H7 (cell line): ENCODE measurements around the gene MED22. TPM values are rescaled to one million over a fixed set of nuclear protein-coding genes. Genes with fewer than 3 reads are reported as not detected.

Source experiments
- DNase-seq: peaks from one replicate; pipeline ENCODE4 v3.0.0; 2012
- H3K27me3 ChIP-seq: 2 replicates; pipeline ENCODE4 v1.6.0; 2011; ENCODE audit warnings: mild to moderate bottlenecking, low read length; ENCODE audit not compliant: control insufficient read depth, insufficient read depth
- H3K36me3 ChIP-seq: replicated peaks from 2 replicates; pipeline ENCODE4 v1.5.1; 2011; ENCODE audit warnings: low read length; ENCODE audit not compliant: control insufficient read depth, insufficient read depth
- H3K4me3 ChIP-seq: 2 replicates; pipeline ENCODE4 v1.5.1; 2011; ENCODE audit warnings: low read depth, mild to moderate bottlenecking, control low read depth, low read length, moderate library complexity; ENCODE audit not compliant: insufficient read depth
- total RNA-seq: library from RNA; depleted of rRNA; stranded (reverse); fragments of >200 nt; shearing (Covaris generic); gene quantifications from 2 replicates; pipeline ENCODE4 v1.2.3, GENCODE V29; 2014

The MED22 gene
- total RNA-seq, 1 experiment from 2014 or later = 64.6 TPM

DNA sequence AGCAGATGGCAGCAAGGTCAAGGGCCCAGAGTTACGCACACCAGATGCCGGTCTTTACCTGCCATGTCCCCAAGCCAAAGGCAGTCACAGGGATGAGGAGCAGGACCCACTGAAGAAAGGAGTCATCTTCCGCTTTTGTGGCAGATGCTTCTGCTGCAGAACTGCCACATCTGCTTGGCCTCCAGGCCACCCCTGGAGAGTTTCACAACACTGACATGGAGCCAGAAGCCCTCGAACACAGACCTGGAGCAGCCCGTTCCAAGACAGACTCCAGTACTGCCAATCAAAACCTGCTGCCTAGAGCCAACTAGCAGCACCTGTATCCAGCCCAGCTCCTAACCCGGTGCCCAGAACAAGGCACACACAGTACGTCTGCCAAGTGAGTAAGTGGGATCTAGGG lies 6.8 kb upstream of the MED22 start:
- H3K4me3 ChIP-seq = no peak overlapping the region
- H3K27me3 ChIP-seq = no peaks in the 10 kb centered on the region
- peaks cover 32% of the 10 kb centered on the region for H3K36me3 ChIP-seq
- no peak for DNase-seq

DNA sequence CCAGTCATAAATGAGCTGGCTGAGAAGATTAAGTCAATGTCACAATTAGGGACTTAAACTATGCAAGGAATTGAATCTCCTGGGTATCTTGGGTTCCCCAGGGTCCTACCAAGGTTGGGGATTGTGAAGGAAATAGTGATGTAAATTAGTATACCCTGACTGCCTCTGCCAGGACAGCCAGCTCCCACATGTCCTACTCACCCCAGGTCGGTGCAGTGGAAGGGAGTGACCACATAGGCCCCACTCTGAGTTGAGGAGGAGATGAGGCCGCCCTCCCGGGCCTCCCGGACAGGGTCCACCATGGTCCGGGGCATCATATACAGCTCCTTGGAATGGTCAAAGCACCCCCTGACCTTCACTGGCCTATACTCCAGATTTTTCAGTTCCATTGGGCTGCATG lies 5.6 kb upstream of the MED22 start:
- DNase-seq = no peak

DNA sequence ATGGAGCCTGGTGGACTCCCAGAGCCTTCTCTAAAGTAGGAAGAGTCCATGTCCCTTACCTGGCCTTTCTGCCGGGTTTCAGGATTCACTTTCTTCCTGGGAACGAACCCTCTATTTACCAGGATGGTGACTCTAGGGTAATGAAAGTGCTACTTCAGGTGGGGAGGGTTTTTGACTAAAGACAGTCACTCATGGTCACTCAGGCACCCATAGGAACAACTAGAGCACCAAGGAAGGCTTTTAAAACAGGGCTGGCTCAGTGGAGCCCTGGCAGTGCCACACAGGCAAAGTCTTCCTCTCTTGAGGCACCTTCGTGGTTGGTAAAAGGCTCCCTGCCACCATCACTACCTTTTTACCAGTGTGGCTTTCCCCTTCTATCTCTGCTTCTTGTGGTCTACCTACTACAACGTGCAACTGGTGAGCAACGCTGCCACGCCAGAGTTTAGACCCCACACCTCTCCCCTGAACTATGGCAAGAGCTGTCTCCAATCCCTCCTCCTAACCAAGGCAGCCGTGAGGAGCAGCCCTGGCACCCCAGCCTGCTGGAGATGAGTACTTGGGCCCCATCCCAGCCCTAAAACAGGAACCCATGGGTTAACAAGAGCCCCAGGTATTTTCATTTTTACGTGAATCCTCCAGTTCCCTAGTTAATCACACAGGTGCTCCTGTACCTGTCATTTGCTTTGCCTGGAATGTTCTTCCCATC lies 4.9 kb upstream of the MED22 start:
- peaks cover 37% of the 10 kb centered on the region for H3K36me3 ChIP-seq
- no peak overlapping the region for H3K4me3 ChIP-seq
- no peak for DNase-seq
- no peaks in the 10 kb centered on the region for H3K27me3 ChIP-seq

More for the DNA sequence above, 5.6 kb upstream of the MED22 start:
- Histone ChIP-seq H3K36me3 (peaks cover 40% of the 10 kb centered on the region), H3K27me3 (no peaks in the 10 kb centered on the region), H3K4me3 (no peak overlapping the region)

DNA sequence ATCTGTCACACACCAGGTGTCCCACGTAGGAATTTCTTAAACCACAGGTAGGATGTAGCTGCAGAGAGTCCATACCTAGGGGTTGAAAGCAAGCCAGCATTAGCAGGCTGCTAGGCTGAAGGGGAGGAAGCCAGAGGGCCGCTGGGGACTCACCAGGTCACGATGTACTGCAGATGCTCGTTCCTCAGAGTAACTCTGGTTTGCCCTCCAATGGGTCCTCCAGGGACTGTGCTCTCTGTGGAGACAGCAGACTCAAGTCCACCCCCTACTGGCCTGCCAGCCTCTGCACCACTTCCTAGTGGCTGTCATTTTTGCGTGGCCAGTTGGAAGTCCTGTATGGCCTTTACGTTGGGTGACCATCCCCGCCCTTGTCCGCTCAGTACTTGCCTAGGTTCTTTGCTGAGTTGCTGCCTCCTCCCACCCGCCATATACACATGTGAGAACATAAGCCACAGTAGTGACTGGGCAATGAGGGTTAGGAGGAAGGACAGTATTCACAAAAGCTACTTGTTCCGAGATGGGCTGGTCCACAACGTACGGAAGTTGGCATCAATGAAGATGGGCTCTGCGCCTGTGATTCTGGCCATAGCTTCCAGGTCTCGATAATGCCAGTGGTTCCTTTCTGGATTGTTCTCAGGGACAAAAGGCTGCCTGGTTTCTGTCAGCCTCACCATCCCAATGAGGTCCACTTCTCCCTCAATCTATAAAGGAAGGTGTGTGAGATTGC lies 4.1 kb upstream of the MED22 start:
- DNase-seq = peak; percentile 85
- H3K27me3 ChIP-seq = no peaks in the 10 kb centered on the region
- H3K36me3 ChIP-seq = peaks cover 37% of the 10 kb centered on the region
- H3K4me3 ChIP-seq = no peak overlapping the region

DNA sequence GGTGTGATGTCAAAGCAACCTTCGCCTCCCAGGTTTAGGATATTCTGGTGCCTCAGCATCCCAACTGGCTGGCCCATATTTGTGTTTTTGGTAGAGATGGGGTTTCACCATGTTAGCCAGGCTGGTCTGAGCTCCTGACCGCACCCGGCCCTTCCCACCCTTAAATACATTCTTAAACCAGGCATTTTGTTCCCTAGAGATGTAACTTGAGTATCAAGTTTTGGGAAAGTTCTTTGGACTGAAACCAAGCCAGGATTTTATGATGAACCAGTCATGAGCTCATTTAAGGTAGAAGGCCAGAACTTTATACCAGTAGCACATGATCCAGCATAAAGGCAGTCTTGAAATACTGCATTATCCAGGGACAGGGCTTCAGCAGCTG lies 3.6 kb upstream of the MED22 start:
- no peak for DNase-seq
- Histone ChIP-seq H3K27me3 (no peaks in the 10 kb centered on the region), H3K36me3 (peaks cover 37% of the 10 kb centered on the region), H3K4me3 (no peak overlapping the region)

DNA sequence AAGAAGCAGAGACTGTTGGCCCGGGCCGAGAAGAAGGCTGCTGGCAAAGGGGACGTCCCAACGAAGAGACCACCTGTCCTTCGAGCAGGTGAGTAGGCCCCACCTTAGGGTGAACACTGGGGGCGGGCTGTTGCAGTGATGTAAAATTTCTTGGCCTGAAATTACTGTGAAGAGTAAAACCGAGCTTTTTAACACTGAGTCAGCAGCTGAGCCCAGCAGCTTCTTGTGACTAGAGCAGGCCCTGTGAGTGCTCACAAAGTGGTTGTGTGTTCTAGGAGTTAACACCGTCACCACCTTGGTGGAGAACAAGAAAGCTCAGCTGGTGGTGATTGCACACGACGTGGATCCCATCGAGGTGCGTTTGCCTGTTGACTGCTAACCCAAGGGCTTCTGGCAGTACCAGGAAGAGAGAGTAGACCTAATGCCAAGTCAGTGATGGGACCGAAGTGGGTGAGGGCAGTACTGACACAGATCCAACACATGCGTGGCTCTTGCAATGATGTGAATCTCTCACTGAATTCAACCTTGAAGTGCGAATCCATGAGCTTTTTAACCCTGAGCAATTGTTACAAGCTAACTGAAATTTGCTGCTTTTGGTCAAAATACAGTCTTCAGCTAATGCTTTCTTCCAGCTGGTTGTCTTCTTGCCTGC lies 2.2 kb upstream of the MED22 start:
- DNase-seq = no peak
- Histone ChIP-seq H3K4me3 (no peak overlapping the region), H3K36me3 (peaks cover 46% of the 10 kb centered on the region), H3K27me3 (no peaks in the 10 kb centered on the region)

DNA sequence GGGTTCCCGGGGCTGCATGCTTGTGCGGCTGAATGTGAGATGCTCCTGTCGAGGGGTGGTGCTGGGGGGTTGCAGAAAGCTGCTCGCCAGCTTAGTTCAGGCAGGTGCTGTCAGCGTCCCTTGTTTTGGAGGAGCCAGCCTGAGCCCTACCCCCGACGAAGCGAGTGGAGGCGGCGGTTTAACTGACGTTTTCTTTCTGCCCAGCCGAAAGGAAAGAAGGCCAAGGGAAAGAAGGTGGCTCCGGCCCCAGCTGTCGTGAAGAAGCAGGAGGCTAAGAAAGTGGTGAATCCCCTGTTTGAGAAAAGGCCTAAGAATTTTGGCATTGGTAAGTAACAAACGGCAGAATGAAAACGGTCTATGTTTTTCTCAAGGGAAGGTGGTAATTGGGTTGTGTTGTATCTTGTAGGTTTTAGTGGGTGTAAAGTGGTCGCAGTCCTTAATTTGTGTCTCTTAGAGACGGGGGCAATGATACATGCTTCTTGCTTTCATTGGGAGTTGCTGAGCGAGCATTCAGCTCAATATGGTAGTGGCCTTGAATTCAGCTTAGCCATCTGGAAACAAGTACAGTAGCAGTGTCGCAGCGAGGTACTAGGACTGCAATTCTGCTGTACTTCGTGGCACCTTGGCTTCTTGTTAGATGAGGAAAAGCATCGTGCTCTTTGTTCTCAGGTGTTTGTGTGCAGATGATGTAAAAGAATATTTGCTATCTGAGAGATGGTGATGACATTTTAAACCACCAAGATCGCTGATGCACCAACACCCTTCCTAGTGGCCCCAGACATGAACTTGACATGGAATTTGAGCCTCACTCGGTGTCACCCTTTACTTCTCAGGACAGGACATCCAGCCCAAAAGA lies 1.0 kb upstream of the MED22 start:
- peak overlapping the region; percentile 100 for H3K4me3 ChIP-seq
- no peak for DNase-seq
- no peaks in the 10 kb centered on the region for H3K27me3 ChIP-seq
- peaks cover 56% of the 10 kb centered on the region for H3K36me3 ChIP-seq

DNA sequence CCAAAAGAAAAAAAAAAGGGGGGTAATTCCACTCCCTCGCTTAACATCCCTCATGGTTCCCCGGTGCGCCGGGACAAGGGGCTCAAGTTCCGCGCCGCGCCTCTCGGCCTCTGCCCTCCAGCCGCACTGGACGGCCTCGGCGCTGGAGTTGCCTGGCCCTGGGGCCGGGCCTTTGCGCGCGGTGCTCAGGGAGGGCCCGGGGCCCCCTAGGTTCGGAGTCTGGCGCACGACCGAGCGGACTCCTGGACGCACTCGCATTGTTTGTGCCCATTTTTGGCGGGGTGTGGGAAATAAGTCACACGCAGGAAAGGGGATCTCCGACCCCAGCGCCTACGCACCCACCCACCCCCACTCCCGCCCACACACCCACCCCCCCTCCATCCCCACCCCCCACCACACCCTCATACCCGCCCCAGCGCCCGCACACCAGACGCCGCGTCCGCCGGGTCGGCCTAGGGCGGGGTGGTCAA lies 381 bp downstream of the MED22 start:
- DNase-seq = peak; percentile 91
- H3K27me3 ChIP-seq = no peaks in the 10 kb centered on the region
- H3K36me3 ChIP-seq = peaks cover 67% of the 10 kb centered on the region
- H3K4me3 ChIP-seq = peak overlapping the region; percentile 100

DNA sequence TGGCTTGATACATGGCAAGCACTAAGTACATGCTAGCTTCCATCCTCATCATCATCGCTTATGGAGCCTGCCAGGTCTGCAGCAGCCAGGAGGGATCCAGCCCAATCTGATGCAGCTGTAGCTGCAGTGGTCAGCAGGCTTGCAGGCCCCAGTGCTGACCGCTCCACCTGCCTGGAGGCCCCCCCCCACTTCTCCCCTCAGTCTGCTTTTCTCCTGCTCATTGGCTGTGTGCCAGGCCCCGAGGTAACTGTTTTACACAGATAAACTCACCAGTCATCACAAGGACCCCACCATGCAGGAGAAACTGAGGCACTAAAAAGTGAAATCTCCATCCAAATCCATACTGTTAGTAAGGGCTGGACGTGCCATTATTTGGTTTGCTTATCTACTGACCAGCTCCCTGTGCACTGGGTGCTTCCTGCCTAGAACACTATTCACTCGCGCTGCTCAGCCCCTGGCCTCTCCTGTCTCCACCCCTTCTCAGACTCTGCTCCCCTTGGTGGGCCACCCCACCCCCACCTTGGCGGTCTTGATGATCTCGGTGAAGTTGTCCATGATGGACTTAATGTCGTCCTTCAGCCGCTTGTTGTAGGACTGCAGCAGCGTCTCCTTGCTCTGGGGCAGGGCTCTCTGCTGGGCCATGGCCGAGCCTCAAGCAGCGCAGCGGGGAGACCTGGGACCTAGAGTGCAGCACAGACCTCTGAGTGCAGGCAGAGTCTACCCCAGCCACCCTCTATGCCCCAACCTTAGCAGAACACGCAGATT lies 1.7 kb downstream of the MED22 start:
- no peak for DNase-seq
- peak overlapping the region; percentile 100; the same call in 1 of the 2 replicates for H3K4me3 ChIP-seq
- H3K27me3 ChIP-seq = no peaks in the 10 kb centered on the region
- H3K36me3 ChIP-seq = peaks cover 63% of the 10 kb centered on the region

DNA sequence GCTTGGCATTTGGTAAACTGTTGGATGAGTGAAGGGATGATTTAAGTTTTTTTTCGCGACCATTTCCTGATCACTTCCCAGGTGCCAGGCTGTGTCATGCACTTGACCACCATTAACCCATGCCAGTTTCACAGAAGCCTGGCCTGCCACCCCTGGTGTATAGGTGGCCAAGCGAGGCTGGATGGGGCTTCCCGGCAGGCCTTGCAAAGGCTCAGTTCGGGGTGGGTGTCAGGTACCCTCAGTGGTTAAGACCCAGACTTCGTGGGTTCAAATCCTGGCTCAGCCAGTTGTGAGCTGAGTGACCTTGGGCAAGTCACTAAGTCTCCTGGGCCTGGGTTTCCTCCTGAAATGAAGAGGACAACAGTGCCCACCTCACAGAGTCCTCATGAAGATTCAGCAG lies 2.3 kb downstream of the MED22 start:
- peaks cover 63% of the 10 kb centered on the region for H3K36me3 ChIP-seq
- no peak overlapping the region for H3K4me3 ChIP-seq
- DNase-seq = no peak
- H3K27me3 ChIP-seq = no peaks in the 10 kb centered on the region

DNA sequence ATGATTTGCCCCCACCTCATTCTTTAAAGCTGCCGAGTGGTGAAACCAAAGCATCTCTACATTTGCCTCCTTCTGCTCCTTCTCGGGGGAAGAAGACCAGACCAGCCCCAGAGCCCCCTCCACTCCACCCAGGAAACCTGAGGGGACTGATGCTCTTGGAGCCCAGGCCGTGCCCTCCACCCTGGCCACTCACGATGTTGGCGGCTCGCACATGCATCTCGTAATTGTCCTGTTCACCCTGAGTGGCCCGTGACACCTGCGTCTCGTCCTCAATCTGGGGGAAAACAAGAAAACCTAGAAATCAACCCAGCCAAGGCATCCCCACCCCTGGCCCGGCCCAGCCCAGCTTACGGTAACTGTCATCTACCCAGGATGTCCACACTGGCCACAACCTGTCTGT lies 3.0 kb downstream of the MED22 start:
- Histone ChIP-seq H3K36me3 (peaks cover 63% of the 10 kb centered on the region), H3K4me3 (no peak overlapping the region), H3K27me3 (no peaks in the 10 kb centered on the region)
- DNase-seq = no peak

DNA sequence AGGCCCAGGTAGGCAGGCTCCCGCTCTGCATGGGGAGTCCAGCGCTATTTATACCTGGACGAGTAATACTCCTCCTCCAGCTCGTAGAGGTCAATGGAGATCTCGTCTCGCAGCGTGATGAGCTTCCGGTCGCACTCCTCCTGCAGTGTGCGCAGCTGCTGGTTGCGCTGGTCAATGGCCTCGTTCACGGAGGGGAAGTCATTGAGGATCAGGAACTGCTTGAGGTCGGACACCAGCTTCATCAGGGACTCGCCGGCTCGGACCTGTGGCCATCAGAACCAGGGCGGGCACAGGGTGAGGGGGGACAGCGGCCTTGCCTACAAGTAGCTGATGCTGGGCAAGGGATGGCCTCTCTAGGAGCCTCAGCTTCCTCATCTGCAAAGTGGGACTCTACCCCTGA lies 3.9 kb downstream of the MED22 start:
- Histone ChIP-seq H3K36me3 (peaks cover 59% of the 10 kb centered on the region), H3K27me3 (no peaks in the 10 kb centered on the region), H3K4me3 (no peak overlapping the region)
- DNase-seq = no peak

DNA sequence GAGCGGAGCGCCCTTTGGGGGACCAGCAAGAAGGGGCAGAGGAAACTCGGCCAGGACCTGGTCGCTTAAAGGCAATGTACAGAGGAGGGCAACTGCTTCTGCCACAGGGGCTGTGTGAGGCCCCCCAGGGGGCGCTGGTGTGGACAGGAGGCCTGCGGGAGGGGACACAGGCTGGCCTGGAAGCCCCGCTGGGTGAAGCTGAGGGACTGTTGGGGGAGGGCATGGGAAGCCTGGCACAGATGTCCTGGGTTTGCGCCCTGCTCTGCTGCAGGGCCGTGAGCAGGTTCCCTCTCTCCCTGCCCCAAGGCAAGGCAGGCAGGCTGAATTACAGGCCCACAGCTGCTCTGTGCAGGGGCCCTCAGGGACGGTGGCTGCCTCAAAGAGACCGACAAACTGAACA lies 5.4 kb downstream of the MED22 start:
- no peak overlapping the region for H3K4me3 ChIP-seq
- peaks cover 56% of the 10 kb centered on the region for H3K36me3 ChIP-seq
- peak; percentile 80 for DNase-seq
- H3K27me3 ChIP-seq = no peaks in the 10 kb centered on the region

DNA sequence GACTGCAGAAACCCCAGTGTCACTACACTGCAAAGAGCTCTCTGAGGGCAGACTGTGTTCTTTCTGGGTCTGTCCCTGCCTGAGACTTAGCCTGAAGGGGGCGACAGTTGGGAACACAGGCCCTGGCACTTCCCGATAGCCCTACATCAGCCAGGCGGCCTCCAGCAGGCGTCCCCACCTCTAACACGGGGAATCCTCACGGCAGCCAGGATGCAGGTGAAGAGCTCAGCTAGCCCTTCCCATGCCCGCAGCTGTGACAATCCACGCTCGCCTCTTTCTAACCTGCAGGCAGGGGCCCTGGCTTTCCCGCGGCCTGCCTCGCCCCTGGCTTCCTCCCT lies 5.9 kb downstream of the MED22 start:
- Histone ChIP-seq H3K4me3 (no peak overlapping the region), H3K36me3 (peaks cover 56% of the 10 kb centered on the region), H3K27me3 (no peaks in the 10 kb centered on the region)
- DNase-seq = peak; percentile 91
